ENCODE measurements around the gene NEIL1.

- TF ChIP-seq CTCF (IDR thresholded peaks at IDR 0.05; ENCODE audit: borderline replicate concordance, extremely low read depth, low read length, poor library complexity, severe bottlenecking): no peak
- TF ChIP-seq EZH2 (IDR thresholded peaks at IDR 0.05; ENCODE audit: borderline replicate concordance, low read depth, low read length, severe bottlenecking): no peak
Observed at GRCh38 chr15:75313116-75313845, 33.6 kb upstream of the NEIL1 start.
